ENCODE measurements around the gene CMKLR1. TPM values are rescaled to one million over a fixed set of nuclear protein-coding genes. Genes with fewer than 3 reads are reported as not detected.

The CMKLR1 gene
- total RNA-seq, 1 experiment from 2014 or later = 0.66 TPM

- Histone ChIP-seq H3K56ac (ENCODE audit: insufficient read length, low read depth, low read length) (no peak overlapping the region), H2AK5ac (ENCODE audit: insufficient read length, low read length) (no peak overlapping the region), H2BK5ac (ENCODE audit: insufficient read length, low read length) (no peak overlapping the region), H2BK120ac (ENCODE audit: low read depth, low read length, poor library complexity, severe bottlenecking) (no peak overlapping the region), H3K18ac (ENCODE audit: insufficient read length, low read depth, low read length) (no peak overlapping the region), H2AFZ (ENCODE audit: low read length) (no peak overlapping the region), H3K9me3 (ENCODE audit: control insufficient read depth, low read depth, low read length) (peaks cover 7% of the 10 kb centered on the region), H3K79me2 (ENCODE audit: insufficient read depth, low read length) (no peaks in the 10 kb centered on the region), H3K4me2 (ENCODE audit: insufficient read depth, insufficient read length, low read length) (no peak overlapping the region), H3T11ph (ENCODE audit: low read length) (no peak overlapping the region), H4K20me1 (ENCODE audit: control insufficient read depth, insufficient read depth, insufficient read length) (no peaks in the 10 kb centered on the region), H2BK20ac (ENCODE audit: low read depth, low read length, poor library complexity, severe bottlenecking) (no peak overlapping the region), H3K79me1 (ENCODE audit: insufficient read depth, low read depth, low read length, poor library complexity, severe bottlenecking) (no peaks in the 10 kb centered on the region), H3K14ac (ENCODE audit: insufficient read depth, low read length) (no peak overlapping the region), H3K23ac (ENCODE audit: insufficient read length, low read depth, low read length) (no peak overlapping the region), H2BK12ac (ENCODE audit: insufficient read length, low read depth, low read length) (no peak overlapping the region), H3K27me3 (ENCODE audit: insufficient read depth, low read length) (no peaks in the 10 kb centered on the region), H3K4me1 (ENCODE audit: insufficient read depth, low read length) (peaks cover 4% of the 10 kb centered on the region; the same call in 1 of the 2 replicates), H4K5ac (ENCODE audit: insufficient read length, low read depth, low read length) (no peak overlapping the region), H3K27ac (ENCODE audit: insufficient read length, low read depth, low read length) (no peak overlapping the region), H3K4ac (ENCODE audit: low read depth, low read length) (no peak overlapping the region), H4K91ac (ENCODE audit: insufficient read length, low read depth, low read length) (no peak overlapping the region), H3K23me2 (ENCODE audit: insufficient read length, low read depth, low read length, poor library complexity, severe bottlenecking) (no peaks in the 10 kb centered on the region), H3K9ac (ENCODE audit: extremely low read depth, insufficient read length, low read length) (no peak overlapping the region), H4K8ac (replicated peaks; ENCODE audit: insufficient read length, low read depth, low read length) (no peak overlapping the region), H2BK15ac (ENCODE audit: low read depth, low read length) (no peak overlapping the region)
- H3K27me3 Mint-ChIP-seq (ENCODE audit: low read depth) = peaks cover 3% of the 10 kb centered on the region
- TF ChIP-seq, protein P1, sequence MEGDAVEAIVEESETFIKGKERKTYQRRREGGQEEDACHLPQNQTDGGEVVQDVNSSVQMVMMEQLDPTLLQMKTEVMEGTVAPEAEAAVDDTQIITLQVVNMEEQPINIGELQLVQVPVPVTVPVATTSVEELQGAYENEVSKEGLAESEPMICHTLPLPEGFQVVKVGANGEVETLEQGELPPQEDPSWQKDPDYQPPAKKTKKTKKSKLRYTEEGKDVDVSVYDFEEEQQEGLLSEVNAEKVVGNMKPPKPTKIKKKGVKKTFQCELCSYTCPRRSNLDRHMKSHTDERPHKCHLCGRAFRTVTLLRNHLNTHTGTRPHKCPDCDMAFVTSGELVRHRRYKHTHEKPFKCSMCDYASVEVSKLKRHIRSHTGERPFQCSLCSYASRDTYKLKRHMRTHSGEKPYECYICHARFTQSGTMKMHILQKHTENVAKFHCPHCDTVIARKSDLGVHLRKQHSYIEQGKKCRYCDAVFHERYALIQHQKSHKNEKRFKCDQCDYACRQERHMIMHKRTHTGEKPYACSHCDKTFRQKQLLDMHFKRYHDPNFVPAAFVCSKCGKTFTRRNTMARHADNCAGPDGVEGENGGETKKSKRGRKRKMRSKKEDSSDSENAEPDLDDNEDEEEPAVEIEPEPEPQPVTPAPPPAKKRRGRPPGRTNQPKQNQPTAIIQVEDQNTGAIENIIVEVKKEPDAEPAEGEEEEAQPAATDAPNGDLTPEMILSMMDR (conservative IDR thresholded peaks at IDR 0.05) = no peak
- no peaks in the 10 kb centered on the region for H3K36me3 Mint-ChIP-seq (ENCODE audit: insufficient read depth in 1 of 3, low read depth in 3 of 3)
- H3K9me3 Mint-ChIP-seq = peaks cover 3 to 10% of the 10 kb centered on the region in 2 experiments; a peak in 3 of 5 replicates
- H3K4me3 Mint-ChIP-seq = no peak overlapping the region
- H3K4me1 Mint-ChIP-seq = peaks cover 3 to 7% of the 10 kb centered on the region in 2 experiments
- WGBS (ENCODE audit: extremely low coverage, insufficient read length, low lambda C conversion rate) = no CpG with 5 or more reads among the region's 1 CpG
- H3K27ac Mint-ChIP-seq = no peak overlapping the region; a peak in 1 of 7 replicates
- no peak for DNase-seq
Observed at GRCh38 chr12:108387771-108388170, 48.7 kb upstream of the CMKLR1 start.

Data from H9 (cell line).